GM18507 (cell line): Measurements from ENCODE around the gene GZMB.
"Not testable (repeated sequence)": the region's sequence is repeated elsewhere in the genome, so short reads cannot be mapped to it uniquely, and the experiment has no call there.

Source experiments
- DNase-seq: peaks from one replicate; pipeline ENCODE4 v3.0.0; 2011; ENCODE audit warnings: low read depth; ENCODE audit not compliant: insufficient read length; ENCODE audit errors: extremely low spot score
- FAIRE-seq: peaks from 2 replicates; lab custom pipeline; 2011; peaks lifted over from hg19 to GRCh38; lab: Jason Lieb, UNC

GZMB gene, protein sequence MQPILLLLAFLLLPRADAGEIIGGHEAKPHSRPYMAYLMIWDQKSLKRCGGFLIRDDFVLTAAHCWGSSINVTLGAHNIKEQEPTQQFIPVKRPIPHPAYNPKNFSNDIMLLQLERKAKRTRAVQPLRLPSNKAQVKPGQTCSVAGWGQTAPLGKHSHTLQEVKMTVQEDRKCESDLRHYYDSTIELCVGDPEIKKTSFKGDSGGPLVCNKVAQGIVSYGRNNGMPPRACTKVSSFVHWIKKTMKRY

DNA sequence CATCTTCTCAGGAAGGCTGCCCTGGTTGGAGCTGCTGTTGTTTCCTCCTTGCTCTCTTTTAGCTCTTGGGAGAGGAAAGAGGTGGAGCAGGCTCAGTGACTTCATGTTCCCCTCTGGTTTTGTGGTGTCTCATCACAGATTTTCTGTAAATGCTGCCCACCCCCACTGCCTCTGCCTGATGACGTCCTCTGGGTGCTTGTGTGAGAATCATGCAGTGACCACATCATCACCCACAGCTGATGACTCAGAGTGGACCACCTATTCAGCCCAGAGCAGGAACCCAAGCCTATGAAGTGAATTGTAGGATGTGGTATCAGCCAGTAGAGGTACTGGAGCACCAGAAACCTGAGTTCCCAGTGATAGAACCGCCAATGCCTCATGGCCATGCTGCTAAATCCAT, at the start of gene GZMB:
GZMB (minus strand) TSS at position 33 of the 400 bp plus-strand sequence; CDS start at position 3, 30 bp downstream.
- DNase-seq (no peak), FAIRE-seq (no peak)

DNA sequence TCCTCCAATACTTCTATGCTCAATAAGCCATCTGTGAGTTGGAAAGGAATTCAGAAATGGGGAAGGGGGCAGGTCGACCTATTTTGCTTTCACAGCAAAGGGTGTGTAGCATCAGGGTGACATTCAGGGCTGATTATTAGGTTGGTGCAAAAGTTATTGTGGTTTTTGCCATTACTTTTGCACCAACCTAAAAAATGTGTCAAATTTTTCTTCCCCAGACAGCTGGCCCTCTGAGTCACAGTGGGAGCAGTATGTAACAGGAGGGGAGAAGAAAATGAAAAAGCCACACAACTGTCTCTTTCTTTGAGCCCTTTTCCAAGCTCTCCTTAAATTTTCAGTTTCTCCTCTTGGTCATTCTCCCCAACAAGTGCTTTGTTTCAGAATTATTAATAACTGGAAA, 47.1 kb upstream of the GZMB start:
- FAIRE-seq = no peak
- DNase-seq = no peak

DNA sequence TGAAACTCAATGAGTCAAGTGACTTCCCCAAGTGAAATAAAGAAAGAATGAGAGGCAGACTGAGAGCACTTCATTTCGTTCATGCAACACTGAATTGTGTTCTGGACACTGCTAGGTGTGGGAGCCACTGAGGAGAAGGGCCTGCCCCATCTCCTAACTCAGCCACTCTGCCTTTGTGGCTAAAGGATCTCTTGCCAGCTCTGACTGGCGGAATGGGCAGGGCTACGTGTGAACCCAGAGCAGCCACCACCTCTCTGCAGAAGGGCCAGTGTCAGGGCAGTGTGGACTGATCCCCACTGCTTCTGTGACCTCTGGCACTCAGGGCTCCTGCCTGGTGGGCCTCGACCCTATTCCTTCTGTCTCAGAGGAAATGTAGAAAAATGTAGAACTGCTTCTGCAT, 46.5 kb upstream of the GZMB start:
- DNase-seq = no peak
- no peak for FAIRE-seq

DNA sequence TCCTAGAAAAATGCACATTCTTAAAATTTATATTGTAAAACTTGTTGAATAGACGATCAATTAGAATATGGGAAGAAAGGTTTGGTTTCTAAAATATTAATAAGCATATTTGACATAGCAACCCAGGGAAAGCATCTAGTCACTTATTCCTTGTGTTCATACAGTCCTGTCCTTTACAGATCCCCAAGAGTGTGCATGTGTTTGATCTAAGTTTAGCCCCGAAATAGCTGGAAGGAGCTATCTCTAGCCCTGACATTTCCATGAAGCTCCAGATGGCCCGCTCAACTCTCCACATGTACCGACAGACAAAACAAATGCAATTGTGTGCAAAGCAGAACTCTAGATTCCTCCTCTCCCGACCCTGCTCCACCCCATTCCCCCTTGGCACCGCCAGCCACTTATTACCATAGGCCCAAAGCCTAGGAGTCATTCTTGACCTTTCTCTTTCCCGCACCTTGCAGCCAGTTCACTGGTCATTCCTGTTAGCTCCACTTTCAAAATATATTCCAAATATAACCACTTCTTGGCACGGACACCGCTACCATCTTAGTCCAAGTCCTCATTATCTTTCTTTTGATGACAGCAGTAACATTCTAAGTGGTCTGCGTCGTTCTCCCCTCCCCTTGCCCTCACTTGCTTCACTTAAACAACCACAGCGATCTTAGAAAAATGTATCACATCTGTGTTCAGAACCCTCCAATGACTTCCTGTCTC, 45.4 kb upstream of the GZMB start:
- DNase-seq (no peak), FAIRE-seq (no peak)

DNA sequence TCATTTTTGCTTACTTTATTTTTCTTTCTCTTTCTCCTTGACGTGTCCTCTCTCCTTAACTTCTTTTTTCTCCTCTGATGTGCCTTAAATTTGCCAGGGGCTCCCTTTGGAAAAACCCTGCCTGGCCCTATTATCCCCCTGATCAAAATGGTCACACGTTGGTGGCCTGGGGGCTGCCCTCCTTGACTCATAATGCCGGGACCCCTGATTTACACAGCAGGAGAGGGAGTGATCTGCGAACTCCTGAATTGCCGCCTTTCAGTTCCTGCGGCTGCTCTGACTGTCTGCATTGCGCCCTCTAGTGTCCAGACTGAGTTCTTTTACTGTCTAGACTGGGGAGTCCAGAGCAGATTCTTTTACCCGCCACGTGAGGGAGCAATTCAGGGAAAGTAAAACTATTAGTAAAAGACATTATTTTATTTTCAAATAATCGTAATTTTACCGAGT, 44.8 kb upstream of the GZMB start:
- peak; percentile 98 for FAIRE-seq

DNA sequence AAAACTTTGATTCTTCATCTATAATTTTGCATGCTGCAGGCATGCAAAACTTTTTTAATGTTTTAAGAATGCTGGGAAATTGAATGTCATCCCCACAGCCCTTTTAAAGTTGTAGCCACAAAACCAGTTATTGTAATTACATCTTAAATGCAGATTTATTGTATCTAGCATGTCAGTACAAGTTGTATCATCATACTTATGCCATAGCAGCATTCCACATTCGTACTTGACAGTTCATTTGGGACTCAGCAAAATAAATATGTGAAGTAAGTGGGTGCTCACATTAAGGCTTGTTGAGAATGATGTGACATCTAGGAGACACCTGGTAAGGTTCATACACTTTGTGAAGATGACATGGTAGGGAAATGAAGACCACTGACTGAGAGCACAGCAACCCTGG, 44.0 kb upstream of the GZMB start:
- no peak for DNase-seq
- FAIRE-seq = peak; percentile 50

More for the DNA sequence above, 44.8 kb upstream of the GZMB start:
- DNase-seq = no peak

DNA sequence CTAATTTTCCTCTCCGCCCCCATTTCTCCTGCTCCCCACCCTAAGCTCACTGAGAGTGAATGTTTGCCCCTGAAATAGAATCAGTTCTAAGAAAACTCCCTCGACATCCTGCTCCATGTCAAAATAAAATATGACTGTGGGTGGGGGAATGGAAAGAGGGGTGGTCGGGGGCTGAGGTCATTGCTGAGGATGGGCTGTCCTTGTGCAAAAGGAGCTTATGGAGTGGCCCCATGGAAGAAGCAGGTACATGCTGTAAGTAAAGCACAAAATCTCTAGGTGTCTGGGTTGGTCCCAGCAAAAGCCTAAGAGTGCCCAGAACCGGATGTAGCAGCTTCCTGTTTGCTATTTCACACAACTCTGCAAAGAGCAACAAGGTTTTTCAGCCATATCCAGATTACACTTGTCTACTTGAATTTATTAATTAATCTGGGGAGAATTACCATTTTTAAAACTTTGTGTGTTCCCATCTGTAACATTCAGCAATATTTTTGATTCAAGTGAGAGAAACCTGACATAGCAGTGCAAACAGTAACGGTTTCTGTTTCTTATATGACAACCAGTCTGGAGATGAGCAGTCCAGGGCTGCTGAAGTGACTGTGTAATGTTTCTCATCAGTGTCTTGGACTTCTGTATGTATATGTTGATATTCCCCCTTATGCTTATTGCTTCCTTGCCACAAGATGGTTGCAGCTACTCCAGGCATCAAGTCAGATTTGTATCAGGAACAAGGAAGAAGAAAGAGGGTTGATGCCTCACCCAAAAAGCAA, 40.4 kb upstream of the GZMB start:
- FAIRE-seq (peak; percentile 94), DNase-seq (no peak)

DNA sequence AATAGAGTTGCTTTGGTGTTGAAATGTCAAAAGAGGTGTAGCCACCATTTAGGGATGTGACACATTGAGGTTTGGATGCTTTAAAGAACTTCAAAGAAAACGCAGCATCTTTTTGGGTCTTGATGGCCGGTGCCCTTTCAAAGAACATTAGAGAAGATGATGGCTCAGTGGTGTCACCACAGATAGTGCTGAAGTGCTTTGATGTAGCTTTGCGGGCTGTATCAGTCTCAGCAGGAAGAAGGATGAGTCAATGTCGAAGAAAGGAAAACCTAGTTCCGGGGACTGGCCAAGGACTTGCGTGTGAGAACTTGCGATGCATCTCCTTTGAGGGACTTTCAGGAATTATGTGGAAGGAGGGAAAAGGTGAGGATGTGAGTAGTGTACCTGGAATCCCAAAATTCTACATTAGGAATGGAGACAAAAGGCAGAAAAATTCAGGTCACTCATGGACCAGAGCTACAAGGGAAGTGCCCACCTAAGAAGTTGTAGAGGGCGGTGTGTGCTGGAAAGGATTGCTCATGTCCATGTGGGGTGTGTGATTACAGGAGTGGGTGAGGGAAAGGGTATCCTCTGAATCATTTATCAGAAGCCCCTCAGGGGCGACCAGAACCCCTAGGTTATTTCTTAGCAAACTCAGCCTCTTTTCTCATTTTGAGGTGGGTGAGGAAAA, 39.7 kb upstream of the GZMB start:
- DNase-seq = no peak
- no peak for FAIRE-seq

DNA sequence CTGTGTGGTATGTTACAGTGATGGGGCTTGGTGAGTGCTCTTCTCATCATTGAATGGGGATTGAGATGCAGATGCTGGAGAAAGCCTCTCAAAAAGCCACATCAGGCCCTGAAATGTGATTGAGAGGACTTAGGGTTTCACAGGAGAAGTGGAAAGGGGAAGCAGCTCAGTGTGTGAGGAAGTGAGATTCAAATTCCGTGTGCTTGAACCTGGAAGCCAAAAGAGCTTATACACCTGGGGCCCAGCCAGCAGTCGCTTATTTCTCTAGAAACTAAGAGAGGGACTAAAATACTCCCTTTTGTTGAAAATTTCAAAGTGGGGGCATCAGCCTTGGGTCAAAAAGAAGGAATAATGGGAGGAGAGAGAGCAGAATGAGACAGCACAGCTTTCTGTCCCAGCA, 39.1 kb upstream of the GZMB start:
- no peak for DNase-seq
- FAIRE-seq = no peak

DNA sequence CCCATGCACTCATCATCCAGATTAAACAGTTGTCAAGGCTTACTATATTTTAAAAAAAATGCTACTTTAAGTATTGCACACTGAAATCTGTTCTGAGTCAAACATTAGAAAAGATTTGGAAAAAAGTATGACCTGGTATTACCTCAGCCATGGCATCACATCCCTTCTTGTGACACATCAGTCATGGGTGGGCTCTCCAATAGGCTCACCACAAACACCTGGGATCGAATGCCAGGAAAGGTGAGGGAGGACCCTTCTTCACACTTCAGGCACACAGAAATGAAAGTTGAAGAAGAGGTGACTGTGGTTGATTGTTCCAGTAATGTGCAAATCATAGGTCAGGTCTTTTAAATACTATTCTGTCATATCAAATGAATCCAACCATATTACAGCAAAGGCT, 36.6 kb upstream of the GZMB start:
- peak; percentile 70 for FAIRE-seq
- no peak for DNase-seq

DNA sequence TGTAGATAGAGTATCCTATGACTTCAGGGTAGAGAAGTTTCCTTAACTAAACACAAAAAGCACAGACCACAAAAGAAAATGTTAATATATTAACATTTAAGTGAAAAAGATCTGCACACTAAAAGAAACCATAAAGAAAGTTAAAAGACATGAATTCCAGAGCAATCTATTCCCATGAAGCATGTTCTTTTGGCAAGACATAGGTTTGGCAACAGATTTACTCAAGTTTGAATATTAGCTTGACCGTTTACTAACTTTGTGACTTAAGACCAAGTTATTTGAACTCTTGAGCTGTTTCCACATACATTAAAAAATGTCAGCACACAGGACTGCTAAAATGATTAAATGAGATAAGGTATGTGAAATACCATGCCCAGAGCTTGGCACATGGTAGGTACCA, 35.7 kb upstream of the GZMB start:
- DNase-seq = no peak
- FAIRE-seq = no peak

DNA sequence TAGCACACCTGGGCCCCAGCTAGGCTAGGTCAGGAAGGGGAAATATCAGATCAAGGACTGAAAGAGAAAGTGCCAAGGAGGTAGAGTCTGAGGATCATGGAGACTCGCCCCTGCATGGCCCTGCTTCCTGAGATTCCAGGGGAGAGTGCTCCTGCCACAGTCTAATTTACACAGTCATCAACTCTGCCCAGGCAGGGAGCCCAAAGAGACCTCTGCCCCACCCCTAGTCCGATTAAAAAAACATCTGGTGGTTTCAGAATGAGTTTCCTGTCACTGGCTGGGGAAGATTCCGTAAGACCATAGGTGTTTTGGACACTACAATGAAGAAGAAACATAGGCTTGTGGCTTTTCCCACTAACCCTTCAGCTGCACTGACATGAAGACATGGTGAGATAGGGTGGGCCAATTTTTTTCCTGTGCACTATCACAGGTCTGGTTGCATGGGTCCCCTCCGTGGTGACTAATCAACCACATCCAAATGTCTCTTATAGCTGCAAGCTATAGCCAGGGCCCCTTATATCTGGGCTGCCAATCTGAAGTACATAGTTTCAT, 31.5 kb upstream of the GZMB start:
- FAIRE-seq (peak; percentile 97), DNase-seq (no peak)

DNA sequence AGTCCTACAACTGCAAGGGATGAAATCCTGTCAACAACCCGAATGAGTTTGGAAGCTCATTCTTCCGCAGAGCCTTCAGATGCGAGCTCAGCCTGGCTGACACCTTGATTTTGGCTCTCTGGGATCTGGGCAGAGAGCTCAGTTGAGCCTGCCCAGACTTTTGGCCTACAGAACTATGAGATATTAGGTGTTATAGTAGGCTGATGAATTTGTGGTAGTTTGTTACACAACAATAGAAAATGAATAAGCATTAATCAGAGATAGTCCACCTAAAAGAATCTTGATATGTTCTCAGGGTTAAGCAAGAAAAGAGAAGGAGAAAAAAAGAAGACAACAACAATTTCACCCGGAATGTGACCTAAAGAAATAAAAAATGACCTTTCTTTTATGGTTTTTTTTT, 30.4 kb upstream of the GZMB start:
- no peak for DNase-seq
- peak; percentile 5 for FAIRE-seq

DNA sequence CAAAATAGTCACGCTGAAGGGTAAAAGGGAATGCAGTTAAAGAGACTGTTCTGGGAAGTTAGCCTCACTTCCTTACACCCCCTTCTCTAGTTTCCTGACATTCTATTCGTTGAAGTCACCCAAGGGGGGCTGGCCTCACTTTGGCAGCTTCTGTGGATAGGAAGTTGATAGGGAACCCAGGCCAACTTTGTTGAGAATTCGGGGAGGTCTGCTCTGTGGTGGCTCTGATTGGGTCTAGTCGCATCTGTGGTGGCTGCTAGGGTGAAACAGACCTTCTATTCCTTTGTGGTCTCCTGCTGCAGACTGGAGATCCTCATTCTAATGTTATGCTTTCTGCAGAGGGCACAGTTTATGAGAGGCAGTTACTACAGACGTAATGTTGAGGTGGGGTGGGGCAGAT, 28.8 kb upstream of the GZMB start:
- FAIRE-seq = no peak

DNA sequence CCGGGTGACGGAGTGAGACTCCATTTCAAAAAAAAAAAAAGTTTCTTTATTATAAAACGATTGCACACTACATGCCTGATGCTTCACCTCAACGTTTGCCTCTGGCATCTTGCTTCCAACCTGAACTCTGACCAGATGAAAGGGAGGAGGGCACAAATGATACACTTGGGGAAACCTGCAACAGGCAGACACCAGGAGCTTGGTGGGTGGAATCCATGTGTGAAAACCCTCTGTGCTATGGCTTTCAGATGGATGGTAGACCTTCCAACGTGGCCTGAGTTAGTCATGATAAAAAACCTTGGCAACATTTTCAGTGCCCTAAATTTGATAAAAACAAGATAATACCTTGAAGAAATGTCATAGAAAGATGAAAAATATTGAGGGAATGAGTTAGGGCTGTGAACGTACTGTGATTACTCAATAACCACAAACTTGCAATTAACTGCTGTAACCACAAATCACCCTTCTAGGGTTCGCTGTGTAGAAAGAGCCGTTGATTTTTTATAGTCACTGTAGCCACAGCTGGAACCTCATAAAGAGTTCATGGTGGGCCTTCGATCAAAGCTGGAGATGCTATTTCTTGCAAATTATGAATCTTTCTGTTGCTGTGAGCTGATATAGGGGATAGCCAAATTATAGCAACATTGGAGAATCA, 26.1 kb upstream of the GZMB start:
- no peak for DNase-seq
- peak; percentile 56 for FAIRE-seq

More for the DNA sequence above, 28.8 kb upstream of the GZMB start:
- no peak for DNase-seq

DNA sequence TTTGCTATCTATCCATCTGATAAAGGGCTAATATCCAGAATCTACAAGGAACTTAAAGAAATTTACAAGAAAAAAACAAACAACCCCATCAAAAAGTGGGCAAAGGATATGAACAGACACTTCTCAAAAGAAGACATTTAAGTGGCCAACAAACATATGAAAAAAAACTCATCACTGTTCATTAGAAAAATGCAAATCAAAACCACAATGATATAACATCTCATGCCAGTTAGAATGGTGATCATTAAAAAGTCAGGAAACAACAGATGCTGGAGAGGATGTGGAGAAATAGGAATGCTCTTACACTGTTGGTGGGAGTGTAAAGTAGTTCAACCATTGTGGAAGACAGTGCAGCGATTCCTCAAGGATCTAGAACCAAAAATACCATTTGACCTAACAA, 14.4 kb upstream of the GZMB start:
- not testable (repeated sequence) for FAIRE-seq, DNase-seq

DNA sequence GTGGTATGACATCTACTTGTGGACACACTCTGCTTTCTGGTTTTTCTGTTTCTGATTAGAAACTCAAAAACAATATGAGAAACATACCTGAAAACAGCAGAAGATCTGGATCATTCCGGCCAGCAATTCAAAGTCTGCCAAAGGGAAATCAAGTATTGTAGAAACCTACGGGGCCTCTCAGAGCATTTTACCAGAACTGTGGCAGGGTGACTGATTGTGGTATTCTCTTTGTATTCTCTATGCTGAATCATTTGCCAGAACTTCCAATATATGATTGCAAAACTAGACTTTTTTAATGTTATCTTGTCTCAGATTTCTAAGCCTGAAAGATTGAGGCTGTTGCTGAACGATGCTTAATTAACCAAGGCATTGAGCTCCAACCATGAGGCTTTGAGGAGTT, 5.9 kb upstream of the GZMB start:
- DNase-seq = no peak
- FAIRE-seq = no peak

DNA sequence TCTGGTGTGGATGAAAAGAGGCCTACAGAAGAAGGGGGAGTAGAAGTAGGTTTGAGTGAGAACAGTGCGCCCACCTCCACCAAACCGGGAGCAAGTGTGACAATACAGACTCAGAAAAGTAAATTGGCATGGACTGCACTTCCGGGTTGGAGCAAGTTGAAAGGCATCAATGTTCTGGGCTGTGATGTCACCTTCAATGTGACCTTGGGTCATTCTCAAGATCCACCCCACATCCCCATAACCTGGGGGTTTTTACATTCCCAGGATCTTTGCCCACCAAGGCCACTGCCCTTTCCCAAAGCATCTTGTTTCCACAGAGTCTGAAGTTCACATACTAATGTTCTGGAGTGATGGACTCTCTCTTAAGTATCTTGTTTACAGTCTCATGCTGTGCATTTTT, 5.3 kb upstream of the GZMB start:
- no peak for DNase-seq
- no peak for FAIRE-seq

DNA sequence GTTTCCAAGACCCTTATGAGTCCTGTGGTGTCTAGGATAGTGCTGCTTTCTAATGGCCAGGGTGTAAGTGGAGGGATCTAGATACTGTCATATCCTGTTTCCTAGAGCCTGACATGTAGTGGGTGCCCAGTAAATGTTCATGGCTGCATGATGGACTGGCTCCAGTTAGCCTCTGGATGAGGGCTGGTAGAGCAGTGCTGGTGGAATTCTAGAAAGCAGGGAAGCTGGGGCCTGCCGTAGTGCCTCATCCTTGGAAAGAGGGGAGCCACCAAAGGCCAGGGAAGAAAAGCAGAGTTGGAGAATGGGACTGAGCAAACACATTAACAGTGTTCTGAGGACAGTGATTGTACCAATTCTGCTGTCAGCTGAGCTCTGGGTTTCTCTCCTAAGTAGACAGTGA, 637 bp downstream of the GZMB start:
- no peak for DNase-seq
- no peak for FAIRE-seq
